Hindlimb muscle (tissue), 1 donor: ENCODE results near the gene LEMD2. TPM values are rescaled to one million over a fixed set of nuclear protein-coding genes. Genes with fewer than 3 reads are reported as not detected.

Experiments
- polyA plus RNA-seq: library from polyadenylated mRNA; unstranded; fragments of 120-200 nt; gene quantifications from one replicate; pipeline ENCODE4 v1.2.1, GENCODE V29; 2013; ENCODE audit not compliant: insufficient read length

The LEMD2 gene
- polyA plus RNA-seq, 1 donor = 39.8 TPM

Other genes with a start within 250 kb of the LEMD2 start
- gene BAK1, start 208.9 kb downstream of the LEMD2 start, polyA plus RNA-seq = 19.4 TPM
- 8.9 TPM for gene ITPR3, start 167.8 kb downstream of the LEMD2 start, polyA plus RNA-seq
- 68.2 TPM for gene UQCC2, start 77.4 kb downstream of the LEMD2 start, polyA plus RNA-seq
- gene IP6K3, start 42.2 kb downstream of the LEMD2 start, polyA plus RNA-seq = 38.8 TPM
- gene MLN, start 14.9 kb upstream of the LEMD2 start, polyA plus RNA-seq = not detected